GM12891 (cell line): ENCODE results near the gene CAPN11.
"Not testable (repeated sequence)": the region's sequence is repeated elsewhere in the genome, so short reads cannot be mapped to it uniquely, and the experiment has no call there.

Source experiments
- POLR2AphosphoS5 ChIP-seq: IDR thresholded peaks from 2 replicates; pipeline ENCODE4 v1.6.1; 2011; ENCODE audit warnings: low read depth, low read length, control low read depth
- TAF1 ChIP-seq: IDR thresholded peaks from 2 replicates; pipeline ENCODE4 v1.6.1; 2011; ENCODE audit warnings: low read depth, low read length, control low read depth

GRCh38 chr6:44196351-44196750, 37.7 kb downstream of the CAPN11 start:
- not testable (repeated sequence) for TF ChIP-seq POLR2AphosphoS5, TAF1
